ENCODE measurements around the gene ARHGAP26.

GRCh38 chr5:142736247-142736632 is 33.9 kb upstream of the ARHGAP26 start:
- TF ChIP-seq POLR2AphosphoS5 (IDR thresholded peaks at IDR 0.05; ENCODE audit: low read depth, low read length): no peak
- TF ChIP-seq CTCF (IDR thresholded peaks at IDR 0.05): no peak
- no peak for TF ChIP-seq TCF7L2 (IDR thresholded peaks at IDR 0.05; ENCODE audit: low read depth, low read length)
